SKM-1 (cell line): Measurements from ENCODE around the gene TOMM34.
A peak's percentile ranks its signal among the peaks of the same experiment; 100 is the strongest.

Source experiments
- DNase-seq: peaks from one replicate; lab custom pipeline; 2025; ENCODE audit not compliant: unreplicated experiment; lab: John Stamatoyannopoulos, UW

TOMM34 gene

DNA sequence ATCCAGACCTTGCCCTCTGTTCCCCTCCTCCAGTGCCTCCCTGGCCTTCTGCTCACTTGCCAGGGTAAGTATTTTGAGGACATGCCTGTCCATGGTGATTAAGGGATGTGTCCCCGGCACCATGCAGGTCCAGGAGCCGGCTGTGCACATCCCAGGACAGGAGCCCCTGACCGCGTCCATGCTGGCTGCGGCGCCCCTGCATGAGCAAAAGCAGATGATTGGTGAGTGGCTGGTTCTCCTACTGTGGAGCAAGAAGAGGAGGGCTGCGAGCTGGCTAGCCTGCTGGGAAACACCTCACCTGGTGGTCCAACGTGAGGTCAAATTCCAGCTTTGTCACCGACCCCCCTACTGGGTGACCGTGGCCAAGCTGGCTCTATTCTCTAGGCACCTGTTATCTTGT, 23.7 kb downstream of the TOMM34 start:
- DNase-seq: no peak

DNA sequence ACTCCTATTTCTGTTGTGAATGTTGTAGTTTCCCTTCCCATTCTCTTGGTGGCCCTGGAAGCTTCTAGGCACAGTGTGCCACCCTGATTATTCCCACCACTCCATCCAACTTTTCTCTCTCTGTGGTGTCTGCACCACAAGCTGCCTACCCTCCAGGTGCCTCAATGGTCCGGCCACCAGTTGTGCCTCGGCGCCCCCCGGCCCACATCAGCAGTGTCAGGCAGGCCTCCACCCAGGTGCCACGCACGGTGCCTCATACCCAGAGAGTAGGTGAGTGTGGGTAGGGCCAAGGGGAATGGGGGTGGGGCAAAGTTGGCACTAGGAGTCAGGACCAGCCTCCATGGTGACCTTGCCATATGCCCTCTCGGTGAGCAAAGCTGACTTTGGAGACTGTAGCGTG, 27.3 kb downstream of the TOMM34 start:
- no peak for DNase-seq

- DNase-seq: no peak
Observed at GRCh38 chr20:44931911-44932310, 28.3 kb downstream of the TOMM34 start.

DNA sequence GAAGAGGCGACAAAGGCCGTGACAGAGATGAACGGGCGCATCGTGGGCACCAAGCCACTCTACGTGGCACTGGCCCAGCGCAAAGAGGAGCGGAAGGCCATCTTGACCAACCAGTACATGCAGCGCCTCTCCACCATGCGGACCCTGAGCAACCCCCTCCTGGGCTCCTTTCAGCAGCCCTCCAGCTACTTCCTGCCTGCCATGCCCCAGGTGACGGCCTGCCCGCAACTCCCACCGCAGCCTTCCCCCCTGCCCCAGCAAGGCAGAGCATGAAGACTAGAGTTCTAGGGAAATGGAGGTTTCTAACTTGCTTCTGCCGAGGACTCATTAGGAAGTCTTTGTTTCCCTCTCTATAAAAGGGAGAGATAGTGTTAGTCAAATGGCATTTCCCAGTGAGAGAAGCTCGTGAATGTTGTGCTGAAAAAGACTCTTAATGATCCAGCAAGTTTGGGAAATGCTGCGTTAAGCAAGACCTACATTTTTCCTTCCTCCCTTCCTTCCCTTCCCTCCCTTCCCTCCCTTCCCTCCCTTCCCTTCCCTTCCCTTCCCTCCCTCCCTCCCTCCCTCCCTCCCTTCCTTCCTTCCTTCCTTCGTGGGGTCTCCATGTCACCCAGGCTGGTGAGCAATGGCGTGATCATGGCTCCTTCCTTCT, 29.6 kb downstream of the TOMM34 start:
- DNase-seq: no peak

DNA sequence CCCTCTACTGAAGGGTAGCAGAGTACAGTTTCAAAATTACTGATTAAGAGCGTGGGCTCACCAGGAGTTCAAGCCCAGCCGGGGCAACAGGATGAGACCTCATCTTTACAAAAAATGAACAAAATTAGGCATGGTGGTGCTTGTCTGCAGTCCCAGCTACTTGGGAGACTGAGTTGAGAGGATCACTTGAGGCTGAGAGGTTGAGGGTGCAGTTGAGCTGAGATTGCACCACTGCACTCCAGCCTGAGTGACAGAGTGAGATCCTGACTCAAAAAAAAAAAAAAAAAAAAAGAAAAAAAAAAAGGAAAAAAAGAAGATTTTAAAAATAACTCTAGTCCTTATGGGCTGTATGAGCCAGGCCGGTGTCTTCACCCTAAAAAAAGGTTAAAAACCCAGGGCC, 31.6 kb downstream of the TOMM34 start:
- DNase-seq: no peak

GRCh38 chr20:44924541-44924940, 35.7 kb downstream of the TOMM34 start:
- no peak for DNase-seq

GRCh38 chr20:44921447-44921846, 38.8 kb downstream of the TOMM34 start:
- DNase-seq: no peak

GRCh38 chr20:44918761-44919160, 41.4 kb downstream of the TOMM34 start:
- no peak for DNase-seq

GRCh38 chr20:44918342-44918741, 41.9 kb downstream of the TOMM34 start:
- no peak for DNase-seq

- no peak for DNase-seq
Observed at GRCh38 chr20:44917399-44917798, 42.8 kb downstream of the TOMM34 start.

- DNase-seq: no peak
Observed at GRCh38 chr20:44916586-44916985, 43.6 kb downstream of the TOMM34 start.

GRCh38 chr20:44914924-44915323, 45.3 kb downstream of the TOMM34 start:
- no peak for DNase-seq

DNA sequence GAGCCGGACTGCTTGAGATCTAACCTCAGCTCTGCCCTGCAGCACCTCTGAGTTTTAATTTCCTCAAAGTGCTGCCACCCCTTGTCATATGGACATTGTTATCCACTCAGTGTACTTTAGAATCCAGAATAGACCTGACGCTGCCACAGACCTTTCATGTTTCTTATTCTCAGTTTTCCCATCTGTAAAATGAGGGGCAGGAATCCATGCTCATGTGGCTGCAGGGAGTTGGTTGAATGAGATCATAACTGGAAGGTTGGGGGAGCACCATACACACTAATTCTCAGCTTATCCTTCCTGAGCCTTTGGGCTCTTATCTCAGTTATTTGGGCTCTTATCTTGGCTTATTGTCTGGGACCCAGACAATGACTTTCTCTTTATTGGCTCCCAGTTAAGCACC, 48.0 kb downstream of the TOMM34 start:
- DNase-seq: no peak

GRCh38 chr20:44911264-44911921, 48.8 kb downstream of the TOMM34 start:
- peak; percentile 6 for DNase-seq

DNA sequence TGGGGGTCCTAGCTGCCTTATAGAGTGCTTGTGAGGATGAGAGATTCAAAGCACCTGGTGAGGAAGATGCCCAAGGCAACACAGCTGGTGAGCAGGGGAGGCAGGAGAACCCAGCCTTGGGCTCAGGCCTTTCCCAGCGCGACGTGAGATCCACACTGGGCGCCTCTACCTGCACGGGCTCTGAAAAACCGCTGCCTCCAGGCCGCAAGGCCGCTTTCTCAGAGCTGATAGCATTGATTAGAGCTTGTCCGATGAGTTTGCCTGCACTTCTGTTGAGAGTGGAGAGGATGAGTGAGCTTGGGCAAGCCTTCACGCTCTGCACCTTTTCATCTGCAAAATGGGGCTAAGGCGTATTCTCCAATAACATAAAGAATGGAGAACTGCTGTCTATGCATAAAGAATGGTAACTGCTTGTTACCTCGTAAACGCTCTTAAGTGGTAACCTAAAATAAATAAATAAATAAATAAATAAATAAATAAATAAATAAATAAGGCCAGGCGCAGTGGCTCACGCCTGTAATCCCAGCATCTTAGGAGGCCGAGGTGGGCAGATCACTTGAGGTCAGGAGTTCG, 49.4 kb downstream of the TOMM34 start:
- no peak for DNase-seq

GRCh38 chr20:44909872-44910689, 50.1 kb downstream of the TOMM34 start, which contains the start of gene PABPC1L:
TSS of gene PABPC1L (plus strand) at chr20:44910060. CDS start at chr20:44910144, 84 bp downstream.
- peak; percentile 36 for DNase-seq

GRCh38 chr20:44908987-44909871, 51.0 kb downstream of the TOMM34 start:
- DNase-seq: no peak

DNA sequence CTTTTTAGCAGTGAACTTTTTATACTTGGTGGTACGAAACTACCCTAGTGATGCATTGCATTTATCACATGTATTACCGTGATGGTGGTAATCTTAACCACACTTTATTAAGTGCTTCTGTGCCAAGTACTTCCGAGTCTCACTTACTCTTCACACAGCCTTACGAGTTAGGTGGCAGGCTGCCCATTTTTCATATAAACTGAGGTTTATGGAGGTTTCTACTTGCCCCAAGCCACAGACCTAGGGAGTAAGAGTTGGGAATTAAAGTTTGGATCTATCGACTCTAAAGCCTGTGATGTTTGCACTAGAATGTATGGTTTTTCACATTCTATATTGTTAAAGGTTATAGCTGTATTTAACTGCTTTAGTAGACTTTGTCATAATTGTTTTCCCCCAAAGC, 55.8 kb downstream of the TOMM34 start:
- no peak for DNase-seq

GRCh38 chr20:44901974-44902373, 58.2 kb downstream of the TOMM34 start:
- DNase-seq: no peak

GRCh38 chr20:44900231-44900854, 59.9 kb downstream of the TOMM34 start:
- no peak for DNase-seq
